ENCODE results near the gene PPARA.

- TF ChIP-seq RXRA (IDR thresholded peaks at IDR 0.05; ENCODE audit: borderline replicate concordance, low read depth), result no peak
- TF ChIP-seq CTCF (IDR thresholded peaks at IDR 0.05), result no peak
- TF ChIP-seq, protein P1, sequence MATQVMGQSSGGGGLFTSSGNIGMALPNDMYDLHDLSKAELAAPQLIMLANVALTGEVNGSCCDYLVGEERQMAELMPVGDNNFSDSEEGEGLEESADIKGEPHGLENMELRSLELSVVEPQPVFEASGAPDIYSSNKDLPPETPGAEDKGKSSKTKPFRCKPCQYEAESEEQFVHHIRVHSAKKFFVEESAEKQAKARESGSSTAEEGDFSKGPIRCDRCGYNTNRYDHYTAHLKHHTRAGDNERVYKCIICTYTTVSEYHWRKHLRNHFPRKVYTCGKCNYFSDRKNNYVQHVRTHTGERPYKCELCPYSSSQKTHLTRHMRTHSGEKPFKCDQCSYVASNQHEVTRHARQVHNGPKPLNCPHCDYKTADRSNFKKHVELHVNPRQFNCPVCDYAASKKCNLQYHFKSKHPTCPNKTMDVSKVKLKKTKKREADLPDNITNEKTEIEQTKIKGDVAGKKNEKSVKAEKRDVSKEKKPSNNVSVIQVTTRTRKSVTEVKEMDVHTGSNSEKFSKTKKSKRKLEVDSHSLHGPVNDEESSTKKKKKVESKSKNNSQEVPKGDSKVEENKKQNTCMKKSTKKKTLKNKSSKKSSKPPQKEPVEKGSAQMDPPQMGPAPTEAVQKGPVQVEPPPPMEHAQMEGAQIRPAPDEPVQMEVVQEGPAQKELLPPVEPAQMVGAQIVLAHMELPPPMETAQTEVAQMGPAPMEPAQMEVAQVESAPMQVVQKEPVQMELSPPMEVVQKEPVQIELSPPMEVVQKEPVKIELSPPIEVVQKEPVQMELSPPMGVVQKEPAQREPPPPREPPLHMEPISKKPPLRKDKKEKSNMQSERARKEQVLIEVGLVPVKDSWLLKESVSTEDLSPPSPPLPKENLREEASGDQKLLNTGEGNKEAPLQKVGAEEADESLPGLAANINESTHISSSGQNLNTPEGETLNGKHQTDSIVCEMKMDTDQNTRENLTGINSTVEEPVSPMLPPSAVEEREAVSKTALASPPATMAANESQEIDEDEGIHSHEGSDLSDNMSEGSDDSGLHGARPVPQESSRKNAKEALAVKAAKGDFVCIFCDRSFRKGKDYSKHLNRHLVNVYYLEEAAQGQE (IDR thresholded peaks at IDR 0.05; ENCODE audit: low read depth, low read length), result no peak
- TF ChIP-seq, protein P2, sequence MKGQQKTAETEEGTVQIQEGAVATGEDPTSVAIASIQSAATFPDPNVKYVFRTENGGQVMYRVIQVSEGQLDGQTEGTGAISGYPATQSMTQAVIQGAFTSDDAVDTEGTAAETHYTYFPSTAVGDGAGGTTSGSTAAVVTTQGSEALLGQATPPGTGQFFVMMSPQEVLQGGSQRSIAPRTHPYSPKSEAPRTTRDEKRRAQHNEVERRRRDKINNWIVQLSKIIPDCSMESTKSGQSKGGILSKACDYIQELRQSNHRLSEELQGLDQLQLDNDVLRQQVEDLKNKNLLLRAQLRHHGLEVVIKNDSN (IDR thresholded peaks at IDR 0.05; ENCODE audit: borderline replicate concordance, low read depth), result no peak
- TF ChIP-seq POLR2AphosphoS5 (IDR thresholded peaks at IDR 0.05; ENCODE audit: low read depth, low read length), result no peak
- TF ChIP-seq TAF1 (IDR thresholded peaks at IDR 0.05; ENCODE audit: borderline replicate concordance, low read depth, low read length), result no peak
- TF ChIP-seq GABPA (IDR thresholded peaks at IDR 0.05; ENCODE audit: low read depth), result no peak
- TF ChIP-seq EP300 (IDR thresholded peaks at IDR 0.05; ENCODE audit: borderline replicate concordance in 1 of 2, low read depth in 1 of 2, low read length in 1 of 2), result no peak
- no peak for TF ChIP-seq NFIC (IDR thresholded peaks at IDR 0.05; ENCODE audit: borderline replicate concordance)
Measured at GRCh38 chr22:46202897-46203600, 52.7 kb downstream of the PPARA start.
